Heart left ventricle (tissue), 16 donors: Measurements from ENCODE around the gene SPATS2L. TPM values are rescaled to one million over a fixed set of nuclear protein-coding genes. Genes with fewer than 3 reads are reported as not detected.

ENCODE experiments used
- ATAC-seq, 4 donors: fragments of 200-7000 bp; cut with Tn5 transposase; one replicate each; pipeline ENCODE4 v1.9.1; 2020 to 2022; ENCODE audit warnings: moderate library complexity in 4 of 4, mild to moderate bottlenecking in 3 of 4, moderate number of reproducible peaks in 1 of 4
- DNase-seq, 5 donors: peaks; one replicate each; pipeline ENCODE4 v3.0.0-alpha.2; 2020
- H3K27ac ChIP-seq, 12 donors: fragments of 200-600 bp; sonication (generic) in 4 of 12; one replicate each; pipeline versions ENCODE4 v1.5.0 to v1.8.0; 2016 to 2022; ENCODE audit warnings: mild to moderate bottlenecking in 2 of 12
- H3K27me3 ChIP-seq, 9 donors: fragments of 200-600 bp; sonication (generic) in 2 of 9; one replicate each; pipeline versions ENCODE4 v1.5.1 to v1.8.0; 2016 to 2022; ENCODE audit warnings: mild to moderate bottlenecking in 3 of 9
- H3K36me3 ChIP-seq, 9 donors: fragments of 200-600 bp; sonication (generic) in 2 of 9; one replicate each; pipeline versions ENCODE4 v1.5.0 to v1.8.0; 2018 to 2022; ENCODE audit warnings: mild to moderate bottlenecking in 2 of 9
- H3K4me1 ChIP-seq, 12 donors: fragments of 200-600 bp; sonication (generic) in 4 of 12; one replicate each; pipeline versions ENCODE4 v1.5.0 to v1.8.0; 2016 to 2022; ENCODE audit warnings: mild to moderate bottlenecking in 3 of 12
- H3K4me3 ChIP-seq, 12 donors: fragments of 200-600 bp; sonication (generic) in 4 of 12; one replicate each; pipeline versions ENCODE4 v1.5.0 to v1.8.0; 2017 to 2022; ENCODE audit warnings: mild to moderate bottlenecking in 9 of 12, moderate library complexity in 4 of 12
- H3K9me3 ChIP-seq, 12 donors: fragments of 200-600 bp; sonication (generic) in 4 of 12; one replicate each; pipeline versions ENCODE4 v1.5.0 to v1.8.0; 2016 to 2022; ENCODE audit warnings: mild to moderate bottlenecking in 1 of 12
- CTCF ChIP-seq, 12 donors: fragments of 200-600 bp; sonication (generic) in 4 of 12; IDR thresholded peaks; one replicate each; pipeline versions ENCODE4 v1.5.0 to v1.8.0; 2018 to 2022; ENCODE audit warnings: antibody characterized with exemption in 12 of 12, mild to moderate bottlenecking in 5 of 12
- POLR2A ChIP-seq, 2 donors: fragments of 450-650 bp; IDR thresholded peaks; one replicate each; pipeline ENCODE4 v1.6.1; 2017; ENCODE audit warnings: antibody characterized with exemption in 2 of 2, mild to moderate bottlenecking in 2 of 2, moderate library complexity in 2 of 2
- WGBS, 4 donors: extraction: QIAGEN DNeasy Blood & Tissue Kit in 2 of 4; methylation state at CpG; one replicate each; pipeline versions ENCODE4 v1.1.5 to v1.1.7; 2013 to 2018; 5-methylcytosine and 5-hydroxymethylcytosine counted together
- intact Hi-C, 10 donors: fragments of 100-400 bp; cut with DNase I; formaldehyde crosslinking; loops; one replicate each; pipeline versions ENCODE4 v1.11.1 to v1.14.2; 2022
- polyA plus RNA-seq, 2 donors: library from polyadenylated mRNA; stranded (reverse); fragments of 200-250 nt; gene quantifications; one replicate each; pipeline ENCODE4 v1.2.3, GENCODE V29; 2013
- total RNA-seq, 9 donors: library from RNA; depleted of rRNA in 2 of 9; stranded (reverse); fragments of >200 nt in 2 of 9; fragmentation: NEBNext Ultra II Directional in 3 of 9; extraction: Animal tissue kit (Norgen Biotek cat#: 25700) in 3 of 9; gene quantifications; one replicate each; pipeline versions ENCODE4 v1.1.0 to v1.2.4, GENCODE V29; 2016 to 2023
- donor health status: ischemic (EF 13 %, LVEDD 7.1; RV severe dilation, severe dysfunction).
- donor health status: healthy with polysubstance abuse.
- donor health status: DM: no; HTN: yes; CAD: no.
- donor health status: DM: no; HTN: no; CAD: no.
- donor health status: ischemic (EF 25% LVEDD 6.9; RV normal size, moderate dysfunction).
- donor health status: ischemic (EF 25% LVEDD 5.7; RV mildly dilated, moderate dysfunction).
- donor health status: healthy.
- donor health status: DM: yes; HTN: yes; CAD: no.
- donor health status: ischemic (EF 35%, LVEDD 5.7; RV mildly dilated, moderate dysfunction).
- donor health status: nonischemic (EF 11% LVEDD 7.7; RV severe dilation, severe dysfunction).
- donor health status: DM: yes; HTN: yes; CAD: no.
- donor health status: PGD.
- donor health status: ischemic (EF 29% LVEDD 5.4; RV normal size, mild dysfunction).
- donor health status: nonischemic (EF 23%, LVEDD 6.1; RV moderate dilation, normal function).

SPATS2L gene
- total and polyA plus RNA-seq, 11 donors = 34.9 to 177 (median 102) TPM

- Histone ChIP-seq H3K4me1 (peaks cover 0 to 7% (median 0%) of the 10 kb centered on the region in 12 donors), H3K36me3 (peaks cover 0 to 62% (median 22%) of the 10 kb centered on the region in 9 donors), H3K4me3 (no peak overlapping the region), H3K9me3 (no peaks in the 10 kb centered on the region), H3K27ac (no peak overlapping the region), H3K27me3 (no peaks in the 10 kb centered on the region)
- ATAC-seq (no peak), DNase-seq (no peak)
- intact Hi-C loops = no loop called here
- WGBS, 4 donors = 93 to 99% (median 97%) methylated on average over 5 of the region's 5 CpGs
- no peak for TF ChIP-seq POLR2A (IDR thresholded peaks at IDR 0.05)
Observed at GRCh38 chr2:200414367-200414766, 107.9 kb downstream of the SPATS2L start.

- DNase-seq (no peak), ATAC-seq (no peak)
- Histone ChIP-seq H3K27me3 (no peaks in the 10 kb centered on the region), H3K9me3 (no peaks in the 10 kb centered on the region), H3K4me1 (peaks cover 0 to 7% (median 0%) of the 10 kb centered on the region in 12 donors), H3K27ac (no peak overlapping the region), H3K36me3 (peaks cover 0 to 73% (median 33%) of the 10 kb centered on the region in 9 donors), H3K4me3 (no peak overlapping the region)
- 94 to 97% (median 96%) methylated on average over 2 of the region's 2 CpGs for WGBS, 4 donors
- intact Hi-C loops = no loop called here
- TF ChIP-seq POLR2A (IDR thresholded peaks at IDR 0.05) (no peak), CTCF (IDR thresholded peaks at IDR 0.05) (no peak)
Observed at GRCh38 chr2:200415455-200415854, 109.0 kb downstream of the SPATS2L start.

GRCh38 chr2:200416878-200417277 is 110.4 kb downstream of the SPATS2L start:
- intact Hi-C loops = no loop called here
- H3K4me1 ChIP-seq = no peaks in the 10 kb centered on the region
- peaks cover 0 to 87% (median 47%) of the 10 kb centered on the region in 9 donors for H3K36me3 ChIP-seq
- no peaks in the 10 kb centered on the region for H3K27me3 ChIP-seq
- 94 to 96% (median 95%) methylated on average over 8 of the region's 8 CpGs for WGBS, 4 donors
- TF ChIP-seq POLR2A (IDR thresholded peaks at IDR 0.05) (no peak), CTCF (IDR thresholded peaks at IDR 0.05) (no peak)
- no peak overlapping the region for H3K27ac ChIP-seq
- no peak for ATAC-seq
- no peaks in the 10 kb centered on the region for H3K9me3 ChIP-seq
- DNase-seq = no peak
- no peak overlapping the region for H3K4me3 ChIP-seq

- no peak overlapping the region for H3K4me3 ChIP-seq
Observed at GRCh38 chr2:200417366-200417765, 110.9 kb downstream of the SPATS2L start.

More at GRCh38 chr2:200417366-200417765, 110.9 kb downstream of the SPATS2L start:
- peaks cover 0 to 88% (median 52%) of the 10 kb centered on the region in 9 donors for H3K36me3 ChIP-seq
- no peak for TF ChIP-seq CTCF (IDR thresholded peaks at IDR 0.05)
- no peak for TF ChIP-seq POLR2A (IDR thresholded peaks at IDR 0.05)
- H3K4me1 ChIP-seq = no peaks in the 10 kb centered on the region
- intact Hi-C loops = no loop called here
- no peaks in the 10 kb centered on the region for H3K9me3 ChIP-seq
- ATAC-seq (no peak), DNase-seq (no peak)
- H3K27ac ChIP-seq = no peak overlapping the region
- H3K27me3 ChIP-seq = no peaks in the 10 kb centered on the region
